ENCODE results near the gene TM4SF1.

DNA sequence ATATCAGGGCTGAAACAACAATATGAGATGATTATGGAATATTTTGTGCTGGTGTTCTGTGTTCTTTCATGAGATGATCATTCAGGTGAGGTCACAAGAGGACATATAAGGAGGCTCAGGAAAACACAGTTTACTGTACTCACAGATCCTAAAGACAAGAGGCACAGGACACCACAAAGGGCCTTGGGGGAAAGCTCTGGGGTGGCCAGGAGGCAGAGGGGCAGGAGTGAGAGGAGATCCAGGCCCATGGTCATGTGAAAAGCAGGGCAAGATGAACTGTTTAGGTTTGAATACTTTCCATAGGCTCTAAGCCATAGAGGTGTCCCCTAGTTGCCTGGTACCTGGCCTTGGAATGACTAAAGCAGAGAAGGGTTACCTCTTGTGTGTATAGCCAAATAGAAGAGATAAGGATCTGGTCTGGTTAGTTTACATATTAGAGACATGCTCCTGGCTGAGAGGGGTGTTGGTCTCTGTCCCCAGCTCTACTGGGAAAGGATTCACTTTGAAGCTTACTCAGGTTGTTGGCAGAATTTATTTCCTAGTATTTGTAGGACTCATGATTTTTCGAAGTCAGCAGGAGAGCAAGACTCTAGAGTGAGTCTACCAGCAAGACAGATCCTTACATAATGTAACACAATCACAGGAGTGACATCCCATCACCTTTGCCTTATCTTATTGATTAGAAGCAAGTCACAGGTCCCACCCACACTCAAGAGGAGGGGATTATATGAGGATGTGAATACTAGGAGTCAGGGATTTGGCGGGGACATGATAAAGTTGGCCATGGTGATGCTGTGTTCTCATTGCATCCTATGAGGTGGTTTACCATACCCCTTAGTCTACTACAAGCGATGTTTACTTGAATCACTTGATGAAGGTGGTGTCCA is 11.3 kb upstream of the TM4SF1 start:
- TF ChIP-seq, protein P1, sequence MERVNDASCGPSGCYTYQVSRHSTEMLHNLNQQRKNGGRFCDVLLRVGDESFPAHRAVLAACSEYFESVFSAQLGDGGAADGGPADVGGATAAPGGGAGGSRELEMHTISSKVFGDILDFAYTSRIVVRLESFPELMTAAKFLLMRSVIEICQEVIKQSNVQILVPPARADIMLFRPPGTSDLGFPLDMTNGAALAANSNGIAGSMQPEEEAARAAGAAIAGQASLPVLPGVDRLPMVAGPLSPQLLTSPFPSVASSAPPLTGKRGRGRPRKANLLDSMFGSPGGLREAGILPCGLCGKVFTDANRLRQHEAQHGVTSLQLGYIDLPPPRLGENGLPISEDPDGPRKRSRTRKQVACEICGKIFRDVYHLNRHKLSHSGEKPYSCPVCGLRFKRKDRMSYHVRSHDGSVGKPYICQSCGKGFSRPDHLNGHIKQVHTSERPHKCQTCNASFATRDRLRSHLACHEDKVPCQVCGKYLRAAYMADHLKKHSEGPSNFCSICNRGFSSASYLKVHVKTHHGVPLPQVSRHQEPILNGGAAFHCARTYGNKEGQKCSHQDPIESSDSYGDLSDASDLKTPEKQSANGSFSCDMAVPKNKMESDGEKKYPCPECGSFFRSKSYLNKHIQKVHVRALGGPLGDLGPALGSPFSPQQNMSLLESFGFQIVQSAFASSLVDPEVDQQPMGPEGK (CRISPR knock-in tag; IDR thresholded peaks at IDR 0.05; ENCODE audit: borderline replicate concordance) = no peak
- TF ChIP-seq ISL1 (CRISPR knock-in tag; IDR thresholded peaks at IDR 0.05) (no peak), ARNTL (CRISPR knock-in tag; IDR thresholded peaks at IDR 0.05; ENCODE audit: borderline replicate concordance, low read depth) (no peak)
